KMS-11 (cell line): ENCODE measurements around the gene GYS2.

Source experiments
- H2AFZ ChIP-seq: fragments of 200-600 bp; sonication (generic); 2 replicates; pipeline ENCODE4 v1.6.1; 2016; ENCODE audit warnings: antibody characterized with exemption, mixed run types, low read depth
- H3K27ac ChIP-seq: fragments of 200-600 bp; sonication (generic); 2 replicates; pipeline ENCODE4 v1.6.1; 2016; ENCODE audit warnings: mild to moderate bottlenecking, mixed run types
- H3K27me3 ChIP-seq: fragments of 200-600 bp; sonication (generic); 2 replicates; pipeline ENCODE4 v1.6.1; 2017; ENCODE audit warnings: mild to moderate bottlenecking, low read depth, mixed run types, moderate library complexity; ENCODE audit not compliant: insufficient read depth
- H3K36me3 ChIP-seq: fragments of 200-600 bp; sonication (generic); 2 replicates; pipeline ENCODE4 v1.6.1; 2017; ENCODE audit warnings: mild to moderate bottlenecking, mixed run types; ENCODE audit not compliant: insufficient read depth
- H3K4me1 ChIP-seq: fragments of 200-600 bp; sonication (generic); 2 replicates; pipeline ENCODE4 v1.6.1; 2016; ENCODE audit warnings: mild to moderate bottlenecking, low read depth, mixed run types; ENCODE audit not compliant: poor library complexity, severe bottlenecking
- H3K4me2 ChIP-seq: fragments of 200-600 bp; sonication (generic); 2 replicates; pipeline ENCODE4 v1.7.0; 2016; ENCODE audit warnings: mild to moderate bottlenecking, mixed run types
- H3K4me3 ChIP-seq: fragments of 200-600 bp; sonication (generic); IDR thresholded peaks from 2 replicates; pipeline ENCODE4 v1.6.1; 2017; ENCODE audit warnings: low read depth, low read length, mixed read lengths; ENCODE audit not compliant: insufficient read depth
- H3K79me2 ChIP-seq: fragments of 200-600 bp; sonication (generic); 2 replicates; pipeline ENCODE4 v1.6.1; 2016; ENCODE audit warnings: low read depth, mixed run types; ENCODE audit not compliant: insufficient read depth
- H3K9ac ChIP-seq: fragments of 200-600 bp; sonication (generic); 2 replicates; pipeline ENCODE4 v1.6.1; 2016; ENCODE audit warnings: mild to moderate bottlenecking, mixed run types
- H4K20me1 ChIP-seq: fragments of 200-600 bp; sonication (generic); 2 replicates; pipeline ENCODE4 v1.6.1; 2016; ENCODE audit warnings: mild to moderate bottlenecking, mixed run types; ENCODE audit not compliant: insufficient read depth
- TF ChIP-seq, protein P1 (sequence below): fragments of 200-600 bp; sonication (generic); conservative IDR thresholded peaks from 2 replicates; pipeline ENCODE4 v1.6.1; 2017; ENCODE audit warnings: low read depth, mild to moderate bottlenecking, antibody characterized with exemption, low read length, moderate library complexity, mixed read lengths

GYS2 gene

DNA sequence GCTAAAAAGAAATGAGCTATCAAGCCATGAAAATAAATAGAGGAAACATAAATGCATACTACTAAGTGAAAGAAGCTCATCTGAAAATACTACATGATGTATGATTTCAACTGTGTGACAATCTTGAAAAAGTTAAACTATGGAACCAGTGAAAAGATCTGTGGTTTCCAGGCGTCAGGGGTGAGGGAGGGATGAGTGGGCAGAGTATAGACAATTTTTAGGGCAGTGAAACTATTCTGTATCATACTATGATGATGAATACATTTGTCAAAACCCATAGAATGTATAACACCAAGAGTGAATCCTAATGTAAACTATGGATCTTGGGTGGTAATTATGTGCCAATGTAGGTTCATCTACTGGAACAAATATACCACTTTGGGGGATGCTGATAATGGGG is 57.2 kb downstream of the GYS2 start:
- Histone ChIP-seq H3K27ac (no peak overlapping the region), H3K4me2 (no peak overlapping the region), H4K20me1 (no peaks in the 10 kb centered on the region), H3K36me3 (no peaks in the 10 kb centered on the region), H3K4me1 (no peaks in the 10 kb centered on the region), H3K27me3 (no peaks in the 10 kb centered on the region), H3K79me2 (no peaks in the 10 kb centered on the region), H3K4me3 (no peak overlapping the region), H3K9ac (no peak overlapping the region), H2AFZ (no peak overlapping the region)
- TF ChIP-seq, protein P1, sequence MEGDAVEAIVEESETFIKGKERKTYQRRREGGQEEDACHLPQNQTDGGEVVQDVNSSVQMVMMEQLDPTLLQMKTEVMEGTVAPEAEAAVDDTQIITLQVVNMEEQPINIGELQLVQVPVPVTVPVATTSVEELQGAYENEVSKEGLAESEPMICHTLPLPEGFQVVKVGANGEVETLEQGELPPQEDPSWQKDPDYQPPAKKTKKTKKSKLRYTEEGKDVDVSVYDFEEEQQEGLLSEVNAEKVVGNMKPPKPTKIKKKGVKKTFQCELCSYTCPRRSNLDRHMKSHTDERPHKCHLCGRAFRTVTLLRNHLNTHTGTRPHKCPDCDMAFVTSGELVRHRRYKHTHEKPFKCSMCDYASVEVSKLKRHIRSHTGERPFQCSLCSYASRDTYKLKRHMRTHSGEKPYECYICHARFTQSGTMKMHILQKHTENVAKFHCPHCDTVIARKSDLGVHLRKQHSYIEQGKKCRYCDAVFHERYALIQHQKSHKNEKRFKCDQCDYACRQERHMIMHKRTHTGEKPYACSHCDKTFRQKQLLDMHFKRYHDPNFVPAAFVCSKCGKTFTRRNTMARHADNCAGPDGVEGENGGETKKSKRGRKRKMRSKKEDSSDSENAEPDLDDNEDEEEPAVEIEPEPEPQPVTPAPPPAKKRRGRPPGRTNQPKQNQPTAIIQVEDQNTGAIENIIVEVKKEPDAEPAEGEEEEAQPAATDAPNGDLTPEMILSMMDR: no peak

DNA sequence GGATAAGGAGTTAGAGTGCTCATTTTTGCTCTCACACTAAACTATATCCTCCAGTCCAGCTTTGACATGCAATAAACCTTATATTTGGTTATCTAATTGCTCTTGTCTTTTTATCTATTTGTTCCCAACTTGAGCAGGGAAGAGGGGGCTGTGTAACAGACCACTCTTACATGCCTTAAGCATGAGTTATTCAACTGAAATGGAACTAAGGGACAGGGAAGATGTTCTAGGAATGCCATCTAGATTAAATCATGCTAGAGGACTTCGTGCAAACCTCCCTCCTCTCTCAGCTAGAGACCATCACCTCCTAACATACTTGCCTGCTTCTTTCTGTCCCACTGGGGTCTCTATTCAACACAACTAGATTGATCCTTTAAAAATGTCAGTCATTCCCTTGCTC is 57.9 kb downstream of the GYS2 start:
- Histone ChIP-seq H4K20me1 (no peaks in the 10 kb centered on the region), H3K9ac (no peak overlapping the region), H3K4me2 (no peak overlapping the region), H3K27ac (no peak overlapping the region), H3K27me3 (no peaks in the 10 kb centered on the region), H3K4me3 (no peak overlapping the region), H2AFZ (no peak overlapping the region), H3K4me1 (no peaks in the 10 kb centered on the region), H3K36me3 (no peaks in the 10 kb centered on the region), H3K79me2 (no peaks in the 10 kb centered on the region)
- TF ChIP-seq, protein P1: no peak

DNA sequence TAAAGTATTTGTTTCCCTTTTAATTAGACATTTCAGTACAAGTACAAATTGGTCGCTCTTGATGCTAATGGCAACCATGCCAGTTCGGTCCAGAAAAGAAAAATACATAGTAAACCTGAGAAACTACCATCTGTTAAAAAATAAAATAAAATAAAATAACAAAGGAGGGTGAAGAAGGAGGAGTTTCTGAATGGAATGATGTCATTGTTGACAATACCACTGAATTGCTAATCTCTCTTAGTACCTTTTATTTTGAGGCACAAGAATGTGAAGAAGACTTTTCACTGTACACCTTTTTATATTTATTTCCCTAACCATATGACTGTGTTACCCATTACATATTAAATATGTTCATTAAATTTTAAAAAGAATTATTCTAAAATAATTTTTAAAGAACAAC is 59.1 kb downstream of the GYS2 start:
- Histone ChIP-seq H3K9ac (no peak overlapping the region), H3K27ac (no peak overlapping the region), H3K4me3 (no peak overlapping the region), H3K79me2 (no peaks in the 10 kb centered on the region), H3K4me1 (no peaks in the 10 kb centered on the region), H4K20me1 (no peaks in the 10 kb centered on the region), H3K36me3 (no peaks in the 10 kb centered on the region), H2AFZ (no peak overlapping the region), H3K27me3 (no peaks in the 10 kb centered on the region), H3K4me2 (no peak overlapping the region)
- TF ChIP-seq, protein P1: no peak

DNA sequence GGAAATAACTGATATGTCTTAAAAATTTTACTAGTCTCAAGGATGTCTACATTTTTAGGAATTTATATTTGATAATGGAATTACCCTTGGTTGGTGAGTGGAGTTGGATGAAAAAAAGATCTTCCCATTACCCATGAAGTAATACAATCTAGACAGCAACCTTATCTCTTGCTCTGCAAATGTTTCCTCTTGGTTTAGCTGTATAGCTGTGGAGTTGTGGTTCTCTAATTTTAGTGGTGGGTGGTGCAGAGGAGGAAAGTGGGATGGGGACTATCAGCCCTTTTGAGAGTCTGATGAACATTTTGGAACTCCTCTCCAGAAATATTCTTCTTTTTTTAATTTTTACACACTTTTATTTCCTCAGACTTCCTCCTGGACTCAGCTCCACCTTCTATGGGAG is 61.5 kb downstream of the GYS2 start:
- Histone ChIP-seq H3K4me1 (no peaks in the 10 kb centered on the region), H3K4me2 (no peak overlapping the region), H3K79me2 (no peaks in the 10 kb centered on the region), H3K9ac (no peak overlapping the region), H4K20me1 (no peaks in the 10 kb centered on the region), H3K4me3 (no peak overlapping the region), H3K27ac (no peak overlapping the region), H3K36me3 (no peaks in the 10 kb centered on the region), H3K27me3 (no peaks in the 10 kb centered on the region), H2AFZ (no peak overlapping the region)
- TF ChIP-seq, protein P1: no peak

DNA sequence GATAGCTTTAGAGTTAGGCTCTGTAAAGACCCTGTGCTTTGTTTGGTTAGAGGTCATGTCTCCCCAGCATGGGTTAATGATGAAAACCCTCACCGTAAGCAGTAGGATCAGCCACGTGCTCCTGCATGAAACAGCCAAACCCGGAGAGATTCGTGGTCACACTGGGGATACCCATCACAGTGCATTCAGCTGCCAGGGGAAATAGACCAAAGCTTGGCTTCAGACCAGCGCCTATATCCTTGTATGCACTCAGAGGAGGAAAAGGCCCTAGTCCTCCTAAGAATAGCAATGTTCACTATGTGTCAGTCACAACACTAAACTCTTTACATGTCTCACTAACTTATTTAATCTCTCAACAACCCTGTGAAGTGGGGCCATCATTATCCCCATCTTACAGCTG is 62.2 kb downstream of the GYS2 start:
- Histone ChIP-seq H2AFZ (no peak overlapping the region), H3K4me1 (no peaks in the 10 kb centered on the region), H3K4me2 (no peak overlapping the region), H3K9ac (no peak overlapping the region), H3K27ac (no peak overlapping the region), H3K79me2 (no peaks in the 10 kb centered on the region), H3K4me3 (no peak overlapping the region), H3K27me3 (no peaks in the 10 kb centered on the region), H3K36me3 (no peaks in the 10 kb centered on the region), H4K20me1 (no peaks in the 10 kb centered on the region)
- TF ChIP-seq, protein P1: no peak
